ENCODE measurements around the gene CDKAL1.

GRCh38 chr6:20921578-20921977 lies 387.3 kb downstream of the CDKAL1 start:
- TF ChIP-seq POLR2AphosphoS5 (IDR thresholded peaks at IDR 0.05) = no peak
- no peak for TF ChIP-seq CTCF (IDR thresholded peaks at IDR 0.05)
- no peak for TF ChIP-seq EP300 (IDR thresholded peaks at IDR 0.05)
- TF ChIP-seq POLR2A (IDR thresholded peaks at IDR 0.05) = no peak
